K562 (cell line): ENCODE measurements around the gene RHNO1. TPM values are rescaled to one million over a fixed set of nuclear protein-coding genes. Genes with fewer than 3 reads are reported as not detected.

Experiments
- ILK ChIP-seq: fragments of 450-650 bp; IDR thresholded peaks from 2 replicates; pipeline ENCODE4 v1.6.1; 2016; ENCODE audit warnings: missing genetic modification characterization, low read depth, mild to moderate bottlenecking, missing compliant biosample characterization, moderate library complexity, borderline replicate concordance
- MXI1 ChIP-seq: IDR thresholded peaks from 2 replicates; pipeline ENCODE4 v1.6.1; 2011; ENCODE audit warnings: low read depth, mild to moderate bottlenecking, improper control_type of control experiment, low read length
- NCOR1 ChIP-seq: fragments of 450-650 bp; IDR thresholded peaks from 2 replicates; pipeline ENCODE4 v1.6.1; 2016; ENCODE audit warnings: mild to moderate bottlenecking, moderate library complexity
- polyA plus RNA-seq, 8 experiments: library from polyadenylated mRNA; depleted of rRNA in 4 of 8; stranded (reverse) in 5 of 8; unstranded in 3 of 8; fragments of >200 nt; fragmentation: Nextera tagmentation in 2 of 8; fragmentation: Illumina TruSeq in 1 of 8; extraction: Ambion mirVana in 2 of 8; extraction: Trizol in 1 of 8; gene quantifications; 2 replicates each; pipeline versions ENCODE4 v1.2.1 to v1.2.3, GENCODE V29; 2011 to 2014; ENCODE audit warnings: inconsistent platforms in 1 of 8, missing spikeins in 1 of 8
- total RNA-seq, 7 experiments: library from RNA; depleted of rRNA in 6 of 7; stranded (reverse); fragments of >200 nt in 6 of 7; fragmentation: Illumina TruSeq in 2 of 7; extraction: Trizol in 2 of 7; gene quantifications; 2 replicates each; pipeline versions ENCODE4 v1.2.1 to v1.2.3, GENCODE V29; 2011 to 2021; ENCODE audit warnings: low replicate concordance in 1 of 7
- TF ChIP-seq, protein P1 (sequence below): fragments of 250-450 bp; sonication (Bioruptor Pico); IDR thresholded peaks from 2 replicates; pipeline ENCODE4 v1.4.0; 2020; ENCODE audit warnings: mild to moderate bottlenecking, moderate library complexity, borderline replicate concordance
- TF ChIP-seq, protein P2 (sequence below): sonication (generic); formaldehyde crosslinking; IDR thresholded peaks from 2 replicates; pipeline ENCODE4 v1.8.0; 2023; ENCODE audit warnings: mild to moderate bottlenecking, missing genetic modification reagents
- TF ChIP-seq, protein P3 (sequence below): fragments of 450-650 bp; IDR thresholded peaks from 2 replicates; pipeline ENCODE4 v1.6.1; 2014; ENCODE audit warnings: low read depth, mild to moderate bottlenecking, moderate library complexity, borderline replicate concordance

The RHNO1 gene
- total and polyA plus RNA-seq, 9 of the 15 experiments (the other 6 are each of a cell fraction or from before 2014, with no cell fraction given) = 20.8 to 62.7 (median 28.8) TPM

DNA sequence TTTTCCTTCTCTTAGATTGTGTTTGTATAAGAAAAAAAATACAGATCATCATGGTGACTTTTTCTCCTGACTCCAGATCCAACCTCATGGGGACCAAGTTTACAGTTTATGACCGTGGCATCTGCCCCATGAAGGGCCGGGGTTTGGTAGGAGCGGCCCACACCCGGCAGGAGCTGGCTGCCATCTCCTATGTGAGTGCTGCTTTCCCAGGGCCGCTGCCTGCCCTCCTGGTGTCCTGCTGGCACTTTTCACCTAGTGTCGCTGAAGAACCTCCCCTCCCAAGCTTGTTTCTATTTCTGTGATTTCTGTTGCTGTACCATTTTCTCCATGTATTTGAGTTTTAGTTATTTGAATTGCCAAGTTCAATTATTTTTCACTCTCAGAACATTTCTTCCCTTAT, 57.3 kb downstream of the RHNO1 start (continued):
- TF ChIP-seq, protein P1, sequence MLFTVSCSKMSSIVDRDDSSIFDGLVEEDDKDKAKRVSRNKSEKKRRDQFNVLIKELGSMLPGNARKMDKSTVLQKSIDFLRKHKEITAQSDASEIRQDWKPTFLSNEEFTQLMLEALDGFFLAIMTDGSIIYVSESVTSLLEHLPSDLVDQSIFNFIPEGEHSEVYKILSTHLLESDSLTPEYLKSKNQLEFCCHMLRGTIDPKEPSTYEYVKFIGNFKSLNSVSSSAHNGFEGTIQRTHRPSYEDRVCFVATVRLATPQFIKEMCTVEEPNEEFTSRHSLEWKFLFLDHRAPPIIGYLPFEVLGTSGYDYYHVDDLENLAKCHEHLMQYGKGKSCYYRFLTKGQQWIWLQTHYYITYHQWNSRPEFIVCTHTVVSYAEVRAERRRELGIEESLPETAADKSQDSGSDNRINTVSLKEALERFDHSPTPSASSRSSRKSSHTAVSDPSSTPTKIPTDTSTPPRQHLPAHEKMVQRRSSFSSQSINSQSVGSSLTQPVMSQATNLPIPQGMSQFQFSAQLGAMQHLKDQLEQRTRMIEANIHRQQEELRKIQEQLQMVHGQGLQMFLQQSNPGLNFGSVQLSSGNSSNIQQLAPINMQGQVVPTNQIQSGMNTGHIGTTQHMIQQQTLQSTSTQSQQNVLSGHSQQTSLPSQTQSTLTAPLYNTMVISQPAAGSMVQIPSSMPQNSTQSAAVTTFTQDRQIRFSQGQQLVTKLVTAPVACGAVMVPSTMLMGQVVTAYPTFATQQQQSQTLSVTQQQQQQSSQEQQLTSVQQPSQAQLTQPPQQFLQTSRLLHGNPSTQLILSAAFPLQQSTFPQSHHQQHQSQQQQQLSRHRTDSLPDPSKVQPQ (CRISPR knock-in tag) = no peak
- TF ChIP-seq, protein P2, sequence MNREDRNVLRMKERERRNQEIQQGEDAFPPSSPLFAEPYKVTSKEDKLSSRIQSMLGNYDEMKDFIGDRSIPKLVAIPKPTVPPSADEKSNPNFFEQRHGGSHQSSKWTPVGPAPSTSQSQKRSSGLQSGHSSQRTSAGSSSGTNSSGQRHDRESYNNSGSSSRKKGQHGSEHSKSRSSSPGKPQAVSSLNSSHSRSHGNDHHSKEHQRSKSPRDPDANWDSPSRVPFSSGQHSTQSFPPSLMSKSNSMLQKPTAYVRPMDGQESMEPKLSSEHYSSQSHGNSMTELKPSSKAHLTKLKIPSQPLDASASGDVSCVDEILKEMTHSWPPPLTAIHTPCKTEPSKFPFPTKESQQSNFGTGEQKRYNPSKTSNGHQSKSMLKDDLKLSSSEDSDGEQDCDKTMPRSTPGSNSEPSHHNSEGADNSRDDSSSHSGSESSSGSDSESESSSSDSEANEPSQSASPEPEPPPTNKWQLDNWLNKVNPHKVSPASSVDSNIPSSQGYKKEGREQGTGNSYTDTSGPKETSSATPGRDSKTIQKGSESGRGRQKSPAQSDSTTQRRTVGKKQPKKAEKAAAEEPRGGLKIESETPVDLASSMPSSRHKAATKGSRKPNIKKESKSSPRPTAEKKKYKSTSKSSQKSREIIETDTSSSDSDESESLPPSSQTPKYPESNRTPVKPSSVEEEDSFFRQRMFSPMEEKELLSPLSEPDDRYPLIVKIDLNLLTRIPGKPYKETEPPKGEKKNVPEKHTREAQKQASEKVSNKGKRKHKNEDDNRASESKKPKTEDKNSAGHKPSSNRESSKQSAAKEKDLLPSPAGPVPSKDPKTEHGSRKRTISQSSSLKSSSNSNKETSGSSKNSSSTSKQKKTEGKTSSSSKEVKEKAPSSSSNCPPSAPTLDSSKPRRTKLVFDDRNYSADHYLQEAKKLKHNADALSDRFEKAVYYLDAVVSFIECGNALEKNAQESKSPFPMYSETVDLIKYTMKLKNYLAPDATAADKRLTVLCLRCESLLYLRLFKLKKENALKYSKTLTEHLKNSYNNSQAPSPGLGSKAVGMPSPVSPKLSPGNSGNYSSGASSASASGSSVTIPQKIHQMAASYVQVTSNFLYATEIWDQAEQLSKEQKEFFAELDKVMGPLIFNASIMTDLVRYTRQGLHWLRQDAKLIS = no peak
- no peak for TF ChIP-seq MXI1
- no peak for TF ChIP-seq ILK (tag)
- no peak for TF ChIP-seq NCOR1
- TF ChIP-seq, protein P3, sequence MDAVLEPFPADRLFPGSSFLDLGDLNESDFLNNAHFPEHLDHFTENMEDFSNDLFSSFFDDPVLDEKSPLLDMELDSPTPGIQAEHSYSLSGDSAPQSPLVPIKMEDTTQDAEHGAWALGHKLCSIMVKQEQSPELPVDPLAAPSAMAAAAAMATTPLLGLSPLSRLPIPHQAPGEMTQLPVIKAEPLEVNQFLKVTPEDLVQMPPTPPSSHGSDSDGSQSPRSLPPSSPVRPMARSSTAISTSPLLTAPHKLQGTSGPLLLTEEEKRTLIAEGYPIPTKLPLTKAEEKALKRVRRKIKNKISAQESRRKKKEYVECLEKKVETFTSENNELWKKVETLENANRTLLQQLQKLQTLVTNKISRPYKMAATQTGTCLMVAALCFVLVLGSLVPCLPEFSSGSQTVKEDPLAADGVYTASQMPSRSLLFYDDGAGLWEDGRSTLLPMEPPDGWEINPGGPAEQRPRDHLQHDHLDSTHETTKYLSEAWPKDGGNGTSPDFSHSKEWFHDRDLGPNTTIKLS = no peak
